Lower lobe of right lung (tissue), 2 donors: ENCODE results near the gene SND1. TPM values are rescaled to one million over a fixed set of nuclear protein-coding genes. Genes with fewer than 3 reads are reported as not detected.
"Not testable (repeated sequence)": the region's sequence is repeated elsewhere in the genome, so short reads cannot be mapped to it uniquely, and the experiment has no call there.

ENCODE experiments used
- ATAC-seq, 2 donors: fragments of 200-7000 bp; cut with Tn5 transposase; one replicate each; pipeline ENCODE4 v1.9.1; 2020 to 2022; ENCODE audit warnings: mild to moderate bottlenecking in 2 of 2, moderate library complexity in 2 of 2
- DNase-seq: peaks from one replicate; pipeline ENCODE4 v3.0.0-alpha.2; 2020
- H3K27ac ChIP-seq: fragments of 200-600 bp; one replicate; pipeline ENCODE4 v1.8.0; 2022
- H3K27me3 ChIP-seq: fragments of 200-600 bp; one replicate; pipeline ENCODE4 v1.8.0; 2022; ENCODE audit warnings: low read depth
- H3K36me3 ChIP-seq: fragments of 200-600 bp; one replicate; pipeline ENCODE4 v1.8.0; 2022; ENCODE audit warnings: mild to moderate bottlenecking
- H3K4me1 ChIP-seq: fragments of 200-600 bp; one replicate; pipeline ENCODE4 v1.8.0; 2022
- H3K4me3 ChIP-seq: fragments of 200-600 bp; one replicate; pipeline ENCODE4 v1.8.0; 2022; ENCODE audit warnings: mild to moderate bottlenecking
- H3K9me3 ChIP-seq: fragments of 200-600 bp; one replicate; pipeline ENCODE4 v1.8.0; 2022
- intact Hi-C: fragments of 100-400 bp; cut with DNase I; formaldehyde crosslinking; loops from one replicate; pipeline ENCODE4 v1.11.0; 2022
- total RNA-seq: library from RNA; stranded (reverse); fragmentation: NEBNext Ultra II Directional; extraction: Animal tissue kit (Norgen Biotek cat#: 25700); gene quantifications from one replicate; pipeline ENCODE4 v1.2.1, GENCODE V29; 2021
- TF ChIP-seq, protein P1 (sequence below): fragments of 200-600 bp; IDR thresholded peaks from one replicate; pipeline ENCODE4 v1.8.0; 2022; ENCODE audit warnings: antibody characterized with exemption, mild to moderate bottlenecking
- donor health status: DM: no; HTN: yes; CAD: no; lungs with severe emphysema.

Gene SND1
- total RNA-seq, 1 donor from 2014 or later = 142 TPM

- DNase-seq (no peak), ATAC-seq (no peak)
- Histone ChIP-seq H3K9me3 (no peaks in the 10 kb centered on the region), H3K4me1 (peaks cover 26% of the 10 kb centered on the region), H3K27me3 (peaks cover 36% of the 10 kb centered on the region), H3K4me3 (no peak overlapping the region), H3K36me3 (no peaks in the 10 kb centered on the region), H3K27ac (no peak overlapping the region)
- intact Hi-C loops = no loop called here
- TF ChIP-seq, protein P1, sequence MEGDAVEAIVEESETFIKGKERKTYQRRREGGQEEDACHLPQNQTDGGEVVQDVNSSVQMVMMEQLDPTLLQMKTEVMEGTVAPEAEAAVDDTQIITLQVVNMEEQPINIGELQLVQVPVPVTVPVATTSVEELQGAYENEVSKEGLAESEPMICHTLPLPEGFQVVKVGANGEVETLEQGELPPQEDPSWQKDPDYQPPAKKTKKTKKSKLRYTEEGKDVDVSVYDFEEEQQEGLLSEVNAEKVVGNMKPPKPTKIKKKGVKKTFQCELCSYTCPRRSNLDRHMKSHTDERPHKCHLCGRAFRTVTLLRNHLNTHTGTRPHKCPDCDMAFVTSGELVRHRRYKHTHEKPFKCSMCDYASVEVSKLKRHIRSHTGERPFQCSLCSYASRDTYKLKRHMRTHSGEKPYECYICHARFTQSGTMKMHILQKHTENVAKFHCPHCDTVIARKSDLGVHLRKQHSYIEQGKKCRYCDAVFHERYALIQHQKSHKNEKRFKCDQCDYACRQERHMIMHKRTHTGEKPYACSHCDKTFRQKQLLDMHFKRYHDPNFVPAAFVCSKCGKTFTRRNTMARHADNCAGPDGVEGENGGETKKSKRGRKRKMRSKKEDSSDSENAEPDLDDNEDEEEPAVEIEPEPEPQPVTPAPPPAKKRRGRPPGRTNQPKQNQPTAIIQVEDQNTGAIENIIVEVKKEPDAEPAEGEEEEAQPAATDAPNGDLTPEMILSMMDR = no peak
These were observed 456.1 kb downstream of the SND1 start for GRCh38 chr7:128108129-128108528.

- peak; percentile 65 to 81 for ATAC-seq
- H3K27me3 ChIP-seq = peaks cover 33% of the 10 kb centered on the region
These were observed 456.8 kb downstream of the SND1 start for GRCh38 chr7:128108641-128109423.

GRCh38 chr7:128109424-128109969, 457.5 kb downstream of the SND1 start:
- intact Hi-C loops, DNase-seq, ATAC-seq, H3K27ac ChIP-seq, H3K9me3 ChIP-seq, H3K4me3 ChIP-seq, H3K36me3 ChIP-seq: not testable (repeated sequence)
- H3K4me1 ChIP-seq = peaks cover 12% of the 10 kb centered on the region
- H3K27me3 ChIP-seq = peaks cover 26% of the 10 kb centered on the region

More at GRCh38 chr7:128108641-128109423, 456.8 kb downstream of the SND1 start:
- H3K36me3 ChIP-seq = no peaks in the 10 kb centered on the region
- TF ChIP-seq, protein P1 = no peak
- H3K9me3 ChIP-seq = no peaks in the 10 kb centered on the region
- DNase-seq = no peak
- H3K4me1 ChIP-seq = peaks cover 19% of the 10 kb centered on the region
- no peak overlapping the region for H3K27ac ChIP-seq
- H3K4me3 ChIP-seq = no peak overlapping the region
- intact Hi-C loops = no loop called here

GRCh38 chr7:128110641-128111364, 458.8 kb downstream of the SND1 start:
- no peak overlapping the region for H3K4me3 ChIP-seq
- DNase-seq = no peak
- no peaks in the 10 kb centered on the region for H3K36me3 ChIP-seq
- ATAC-seq = no peak
- H3K27ac ChIP-seq = no peak overlapping the region
- peaks cover 16% of the 10 kb centered on the region for H3K27me3 ChIP-seq
- TF ChIP-seq, protein P1 = no peak
- intact Hi-C loops = no loop called here
- peaks cover 12% of the 10 kb centered on the region for H3K4me1 ChIP-seq
- no peaks in the 10 kb centered on the region for H3K9me3 ChIP-seq

DNA sequence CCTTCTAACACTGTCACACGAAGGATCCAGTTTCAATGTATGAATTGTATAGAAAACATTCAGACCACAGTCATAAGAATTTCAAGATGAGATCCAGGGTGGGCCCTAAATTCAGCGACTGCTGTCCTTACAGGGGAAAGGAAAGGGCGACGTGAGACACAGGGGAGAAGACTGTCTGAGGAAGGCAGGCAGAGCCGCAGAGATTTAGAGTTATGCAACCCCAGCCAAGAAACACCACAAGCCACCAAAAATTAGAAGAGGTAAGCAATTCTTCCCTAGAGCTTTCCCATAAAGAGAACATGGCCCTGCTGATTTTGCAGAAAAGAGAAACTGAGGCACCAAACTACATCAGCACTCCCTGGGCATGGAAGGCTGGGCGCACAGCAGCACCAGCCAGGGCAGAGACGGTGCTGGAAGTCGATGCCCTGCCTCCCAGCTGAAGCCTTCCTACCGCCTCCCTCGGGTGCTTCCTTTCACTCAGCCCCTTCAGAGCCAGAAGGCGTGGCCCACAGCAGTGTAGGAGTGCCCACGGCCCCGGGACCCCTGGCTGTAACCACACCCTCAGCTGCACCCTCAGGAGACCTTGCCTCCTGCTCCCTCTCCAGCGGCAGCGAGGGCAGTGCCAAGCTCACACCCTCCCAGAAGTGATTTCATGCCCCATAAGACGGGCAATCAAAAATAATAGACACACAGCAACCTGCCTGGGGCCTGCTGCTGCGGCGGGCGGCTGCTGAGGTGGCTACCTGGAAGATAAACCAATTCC, 460.2 kb downstream of the SND1 start:
- H3K27me3 ChIP-seq = peaks cover 2% of the 10 kb centered on the region
- no peaks in the 10 kb centered on the region for H3K9me3 ChIP-seq
- no peak for ATAC-seq
- TF ChIP-seq, protein P1 = no peak
- no peak for DNase-seq
- H3K36me3 ChIP-seq = no peaks in the 10 kb centered on the region
- peaks cover 12% of the 10 kb centered on the region for H3K4me1 ChIP-seq
- H3K4me3 ChIP-seq = no peak overlapping the region
- no peak overlapping the region for H3K27ac ChIP-seq
- intact Hi-C loops = no loop called here
